Measurements from ENCODE around the gene SYPL2. TPM values are rescaled to one million over a fixed set of nuclear protein-coding genes. Genes with fewer than 3 reads are reported as not detected.

The SYPL2 gene
- total and polyA plus RNA-seq, 2 of the 8 experiments (the other 6 are each of a cell fraction or from before 2014, with no cell fraction given) = 1.5 TPM

- no peak for FAIRE-seq
- TF ChIP-seq MAFK (IDR thresholded peaks at IDR 0.05; ENCODE audit: low read depth, low read length) (no peak), RBBP5 (IDR thresholded peaks at IDR 0.05; ENCODE audit: borderline replicate concordance, low read depth, low read length) (no peak), RFX5 (IDR thresholded peaks at IDR 0.05; ENCODE audit: borderline replicate concordance, low read depth, low read length) (no peak), TAF1 (IDR thresholded peaks at IDR 0.05; ENCODE audit: low read depth, low read length) (no peak), SP4 (IDR thresholded peaks at IDR 0.05; ENCODE audit: low read length) (no peak), ATF2 (IDR thresholded peaks at IDR 0.05; ENCODE audit: low read length) (no peak), SIN3A (conservative IDR thresholded peaks at IDR 0.05 in 1 of 2, IDR thresholded peaks at IDR 0.05 in 1 of 2; ENCODE audit: low read depth in 1 of 2, low read length in 2 of 2) (no peak), EGR1 (IDR thresholded peaks at IDR 0.05; ENCODE audit: borderline replicate concordance, low read depth, low read length) (no peak), POLR2A (IDR thresholded peaks at IDR 0.05; ENCODE audit: control extremely low read depth in 1 of 2, low read depth in 2 of 2, low read length in 2 of 2) (no peak), GABPA (IDR thresholded peaks at IDR 0.05; ENCODE audit: borderline replicate concordance, insufficient read depth, low read length) (no peak), KDM5A (IDR thresholded peaks at IDR 0.05; ENCODE audit: low read length) (no peak), JUN (IDR thresholded peaks at IDR 0.05; ENCODE audit: low read depth, low read length) (no peak), CHD1 (IDR thresholded peaks at IDR 0.05; ENCODE audit: low read depth, low read length) (no peak), CBX8 (IDR thresholded peaks at IDR 0.05; ENCODE audit: borderline replicate concordance, low read depth, low read length) (no peak)
Observed at GRCh38 chr1:109482242-109482641, 15.9 kb downstream of the SYPL2 start.

More at GRCh38 chr1:109482242-109482641, 15.9 kb downstream of the SYPL2 start:
- Histone ChIP-seq H4K5ac (ENCODE audit: insufficient read length, low read depth, low read length) (no peak overlapping the region), H2BK20ac (ENCODE audit: low read length) (no peak overlapping the region), H4K20me1 (replicated peaks in 1 of 2; ENCODE audit: control insufficient read depth in 1 of 2, insufficient read depth in 2 of 2, low read length in 2 of 2) (peaks cover 0 to 2% of the 10 kb centered on the region in 2 experiments), H3K79me1 (ENCODE audit: low read depth, low read length) (no peaks in the 10 kb centered on the region), H3K4ac (replicated peaks; ENCODE audit: insufficient read length, low read depth, low read length) (no peak overlapping the region), H4K8ac (ENCODE audit: extremely low read depth, insufficient read depth, low read length) (no peak overlapping the region), H3K27ac (ENCODE audit: low read depth, low read length) (no peak overlapping the region), H3K23me2 (ENCODE audit: low read depth, low read length) (peaks cover 16% of the 10 kb centered on the region), H3K79me2 (ENCODE audit: control insufficient read depth in 1 of 2, insufficient read depth in 2 of 2, low read length in 2 of 2) (no peaks in the 10 kb centered on the region), H2BK15ac (ENCODE audit: low read length) (no peak overlapping the region), H3K23ac (ENCODE audit: insufficient read length) (no peak overlapping the region), H2BK12ac (ENCODE audit: low read depth, low read length) (no peak overlapping the region), H3K4me1 (replicated peaks in 1 of 4; ENCODE audit: control insufficient read depth in 3 of 4, insufficient read depth in 4 of 4, low read length in 3 of 4) (peaks cover 0 to 9% (median 1%) of the 10 kb centered on the region in 4 experiments; a peak in 3 of 7 replicates), H2AK5ac (ENCODE audit: low read depth, low read length) (no peak overlapping the region), H2BK120ac (replicated peaks; ENCODE audit: low read depth, low read length) (no peak overlapping the region), H3K18ac (ENCODE audit: extremely low read depth, low read length) (no peak overlapping the region), H3K14ac (ENCODE audit: insufficient read length) (no peak overlapping the region), H3K56ac (replicated peaks; ENCODE audit: insufficient read length, low read depth, low read length) (no peak overlapping the region), H2BK5ac (ENCODE audit: low read depth, low read length) (no peak overlapping the region), H3K9me3 (ENCODE audit: insufficient read depth in 2 of 2, low read depth in 1 of 2, low read length in 1 of 2) (no peaks in the 10 kb centered on the region), H4K91ac (replicated peaks; ENCODE audit: insufficient read length, low read length) (no peak overlapping the region), H2AFZ (ENCODE audit: low read length) (no peak overlapping the region), H3K4me3 (ENCODE audit: extremely low read depth in 1 of 4, insufficient read depth in 2 of 4, low read depth in 3 of 4, low read length in 4 of 4) (no peak overlapping the region), H3K27me3 (replicated peaks in 1 of 4; ENCODE audit: control insufficient read depth in 3 of 4, extremely low read depth in 1 of 4, insufficient read depth in 3 of 4, low read length in 3 of 4) (peaks cover 0 to 5% (median 0%) of the 10 kb centered on the region in 4 experiments; a peak in 1 of 7 replicates), H3K4me2 (ENCODE audit: insufficient read depth in 1 of 2, low read depth in 2 of 2, low read length in 2 of 2) (no peak overlapping the region; a peak in 1 of 4 replicates), H3K9ac (replicated peaks in 1 of 4; ENCODE audit: extremely low read depth in 1 of 4, low read depth in 3 of 4, low read length in 3 of 4) (no peak overlapping the region), H3K36me3 (ENCODE audit: control insufficient read depth in 2 of 4, insufficient read depth in 4 of 4, low read length in 3 of 4) (no peaks in the 10 kb centered on the region)
- CTCF ChIA-PET (ENCODE audit: partially characterized antibody) = interaction anchor here (0.6 to 43.7 kb wide), 6 partner anchors 10 to 157 kb away, joined by 3 to 1755 read pairs (median 52); partner anchors contain the start of genes AMIGO1, CYB561D1 and GPR61
- POLR2A ChIA-PET (ENCODE audit: partially characterized antibody) = interaction anchor here (1.2 kb wide), 1 partner anchor 54 kb away, joined by 3 read pairs; no protein-coding TSS in a partner anchor
- DNase-seq (ENCODE audit: low read depth in 1 of 2, low spot score in 2 of 2) = no peak
